Stimulated activated CD4-positive, alpha-beta T cell treated with anti-CD3 and anti-CD28 coated beads, TNF-alpha, amount 100 ng/mL, for 24 hours (primary cell): ENCODE data around the gene LRCH3.

Experiments
- DNase-seq, 3 experiments: peaks; one replicate each; pipeline ENCODE4 v3.0.0-alpha.2; 2020; ENCODE audit warnings: low read depth in 3 of 3

The LRCH3 gene

GRCh38 chr3:197791113-197791891 is at the start of gene LRCH3:
Gene LRCH3 (plus strand): TSS chr3:197791254. CDS start chr3:197791279, 25 bp downstream.
- peak; percentile 66 to 80 (median 75) for DNase-seq

- no peak for DNase-seq
Measured at GRCh38 chr3:197742787-197743186, 48.3 kb upstream of the LRCH3 start.

GRCh38 chr3:197746209-197746608 is 44.8 kb upstream of the LRCH3 start:
- no peak for DNase-seq

GRCh38 chr3:197746801-197747237 is 44.2 kb upstream of the LRCH3 start:
- DNase-seq: no peak

GRCh38 chr3:197748597-197749314 is 42.3 kb upstream of the LRCH3 start:
- DNase-seq: no peak

- DNase-seq: peak in 2 of 3 experiments; percentile 28 to 48
Measured at GRCh38 chr3:197749315-197749600, 41.8 kb upstream of the LRCH3 start.

- peak; percentile 72 to 83 (median 74) for DNase-seq
Measured at GRCh38 chr3:197749601-197750395, 41.3 kb upstream of the LRCH3 start, which contains the start of gene FYTTD1. Gene FYTTD1 (plus strand): TSS chr3:197749883. CDS start chr3:197749972, 89 bp downstream.

- DNase-seq: peak in 1 of 3 experiments; percentile 47
Measured at GRCh38 chr3:197750396-197750831, 40.6 kb upstream of the LRCH3 start.

GRCh38 chr3:197750858-197751737 is 40.0 kb upstream of the LRCH3 start:
- peak in 1 of 3 experiments; percentile 48 for DNase-seq

- no peak for DNase-seq
Measured at GRCh38 chr3:197752107-197752506, 38.9 kb upstream of the LRCH3 start.

- DNase-seq: no peak
Measured at GRCh38 chr3:197753263-197753662, 37.8 kb upstream of the LRCH3 start.

- DNase-seq: no peak
Measured at GRCh38 chr3:197756704-197757103, 34.4 kb upstream of the LRCH3 start.

GRCh38 chr3:197758512-197758911 is 32.5 kb upstream of the LRCH3 start:
- DNase-seq: no peak

- no peak for DNase-seq
Measured at GRCh38 chr3:197761784-197762183, 29.3 kb upstream of the LRCH3 start.

- DNase-seq: no peak
Measured at GRCh38 chr3:197775317-197775716, 15.7 kb upstream of the LRCH3 start.

- DNase-seq: no peak
Measured at GRCh38 chr3:197782230-197782629, 8.8 kb upstream of the LRCH3 start.

GRCh38 chr3:197784019-197784585 is 7.0 kb upstream of the LRCH3 start:
- no peak for DNase-seq

GRCh38 chr3:197787412-197787811 is 3.6 kb upstream of the LRCH3 start:
- no peak for DNase-seq

- no peak for DNase-seq
Measured at GRCh38 chr3:197789309-197789708, 1.7 kb upstream of the LRCH3 start.

GRCh38 chr3:197790033-197790432 is 1.0 kb upstream of the LRCH3 start:
- no peak for DNase-seq
